HepG2 (cell line): Measurements from ENCODE around the gene PSMA7.

Experiments
- ATF4 ChIP-seq, 2 experiments: fragments of 450-650 bp in 1 of 2; sonication (generic) in 1 of 2; formaldehyde crosslinking; IDR thresholded peaks; 2 replicates each; pipeline versions ENCODE4 v1.5.0 to v1.8.0; 2020 to 2022; ENCODE audit warnings: mild to moderate bottlenecking in 1 of 2, missing genetic modification reagents in 1 of 2
- CTCF ChIP-seq: sonication (generic); formaldehyde crosslinking; IDR thresholded peaks from 2 replicates; pipeline ENCODE4 v1.5.0; 2020; ENCODE audit warnings: mild to moderate bottlenecking, missing genetic modification reagents, moderate library complexity
- GABPB1 ChIP-seq: IDR thresholded peaks from 2 replicates; pipeline ENCODE4 v1.6.1; 2016; ENCODE audit warnings: mild to moderate bottlenecking, missing genetic modification reagents, moderate library complexity, missing compliant biosample characterization
- TCF7L2 ChIP-seq: IDR thresholded peaks from 2 replicates; pipeline ENCODE4 v1.6.1; 2011; ENCODE audit warnings: mild to moderate bottlenecking, low read depth, low read length, moderate library complexity
- ZNF292 ChIP-seq: sonication (generic); formaldehyde crosslinking; IDR thresholded peaks from 2 replicates; pipeline ENCODE4 v1.8.1; 2022; ENCODE audit warnings: mild to moderate bottlenecking, low read depth, missing genetic modification reagents, borderline replicate concordance
- ZNF335 ChIP-seq: sonication (generic); formaldehyde crosslinking; IDR thresholded peaks from 2 replicates; pipeline ENCODE4 v1.4.0; 2020; ENCODE audit warnings: missing genetic modification reagents
- ZNF33B ChIP-seq: sonication (generic); formaldehyde crosslinking; IDR thresholded peaks from 2 replicates; pipeline ENCODE4 v1.5.1; 2020; ENCODE audit warnings: mild to moderate bottlenecking, missing genetic modification reagents
- ZNF558 ChIP-seq: sonication (generic); formaldehyde crosslinking; IDR thresholded peaks from 2 replicates; pipeline ENCODE4 v1.9.0; 2022; ENCODE audit warnings: mild to moderate bottlenecking, missing genetic modification reagents, borderline replicate concordance
- ZNF567 ChIP-seq: sonication (generic); formaldehyde crosslinking; IDR thresholded peaks from 2 replicates; pipeline ENCODE4 v1.8.1; 2023; ENCODE audit warnings: mild to moderate bottlenecking, missing genetic modification reagents, borderline replicate concordance
- ZNF724P ChIP-seq: sonication (generic); formaldehyde crosslinking; IDR thresholded peaks from 2 replicates; pipeline ENCODE4 v1.8.0; 2022; ENCODE audit warnings: missing genetic modification reagents, borderline replicate concordance
- ZNF773 ChIP-seq: sonication (generic); formaldehyde crosslinking; IDR thresholded peaks from 2 replicates; pipeline ENCODE4 v1.4.0; 2020; ENCODE audit warnings: missing genetic modification reagents, borderline replicate concordance

GRCh38 chr20:62137092-62137384 lies 6.2 kb downstream of the PSMA7 start:
- TF ChIP-seq ZNF773 (CRISPR knock-in tag) (no peak), ZNF335 (CRISPR knock-in tag) (no peak), CTCF (no peak), GABPB1 (CRISPR knock-in tag) (no peak), ZNF724P (CRISPR knock-in tag) (no peak), ZNF292 (CRISPR knock-in tag) (no peak), ATF4 (CRISPR knock-in tag; IDR thresholded peaks at IDR 0.05) (no peak), TCF7L2 (no peak), ZNF558 (CRISPR knock-in tag) (no peak), ZNF567 (CRISPR knock-in tag) (no peak), ZNF33B (CRISPR knock-in tag) (no peak)
